NCI-H2196 (cell line): ENCODE results near the gene NBL1.

Source experiments
- DNase-seq: peaks from one replicate; lab custom pipeline; 2025; ENCODE audit not compliant: unreplicated experiment; lab: John Stamatoyannopoulos, UW

The NBL1 gene

GRCh38 chr1:19695772-19696171 lies 51.7 kb downstream of the NBL1 start:
- no peak for DNase-seq

DNA sequence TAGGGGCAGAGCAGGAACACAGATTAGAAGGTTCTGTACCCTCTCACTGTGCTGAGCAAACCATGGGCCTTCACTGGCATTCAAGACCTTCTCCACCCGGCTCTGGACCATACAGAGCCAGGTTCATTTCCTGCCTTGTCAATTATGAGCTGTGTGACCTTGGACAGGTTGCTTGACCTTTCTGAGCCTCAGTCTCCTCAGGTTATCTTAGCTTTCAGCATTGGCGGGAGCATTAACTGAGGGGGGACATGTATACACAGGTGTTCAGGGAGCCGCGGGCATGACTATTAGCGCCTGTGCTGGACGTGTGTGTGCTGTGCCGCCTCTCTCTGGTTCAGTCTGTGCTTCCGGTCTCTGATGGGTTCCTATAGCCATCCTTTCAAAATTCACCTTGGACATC lies 52.7 kb downstream of the NBL1 start:
- DNase-seq, result no peak

GRCh38 chr1:19698181-19698580 lies 54.1 kb downstream of the NBL1 start:
- DNase-seq, result no peak

DNA sequence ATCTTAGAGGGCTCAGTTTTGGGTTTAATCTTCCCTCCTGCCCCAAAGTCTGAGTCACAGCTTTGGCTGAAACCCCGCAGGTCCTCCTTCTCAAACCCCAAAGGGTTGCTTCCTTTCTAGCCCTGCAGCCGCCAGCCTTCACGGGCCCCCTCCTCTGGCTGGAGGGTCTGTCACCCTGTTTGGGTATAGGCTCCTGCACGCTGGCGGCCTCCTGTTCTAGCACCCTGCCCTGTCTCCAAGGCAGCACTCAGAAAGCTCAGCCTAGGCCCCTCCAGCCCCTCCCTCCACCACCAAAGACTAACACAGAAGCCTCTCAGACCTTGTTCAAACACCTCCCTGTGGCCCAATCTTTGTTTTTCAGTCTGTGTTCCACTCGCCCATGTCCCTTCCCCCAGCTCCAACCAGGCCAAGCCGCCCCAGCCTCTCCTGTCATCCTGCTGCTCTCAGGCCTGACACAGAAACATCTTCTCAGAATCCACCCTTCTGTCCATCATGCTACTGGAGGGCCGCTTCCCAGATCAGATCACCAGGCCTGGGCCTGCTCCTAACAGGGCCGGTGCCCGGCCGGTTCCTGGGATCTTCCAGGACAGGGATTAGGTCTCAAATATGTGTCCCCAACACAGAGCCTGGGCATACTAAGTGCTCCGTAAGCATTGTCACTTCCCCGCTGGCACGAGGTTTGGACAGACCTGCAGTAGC lies 56.1 kb downstream of the NBL1 start:
- no peak for DNase-seq

- no peak for DNase-seq
These were observed 59.2 kb downstream of the NBL1 start for GRCh38 chr1:19703280-19703679.

DNA sequence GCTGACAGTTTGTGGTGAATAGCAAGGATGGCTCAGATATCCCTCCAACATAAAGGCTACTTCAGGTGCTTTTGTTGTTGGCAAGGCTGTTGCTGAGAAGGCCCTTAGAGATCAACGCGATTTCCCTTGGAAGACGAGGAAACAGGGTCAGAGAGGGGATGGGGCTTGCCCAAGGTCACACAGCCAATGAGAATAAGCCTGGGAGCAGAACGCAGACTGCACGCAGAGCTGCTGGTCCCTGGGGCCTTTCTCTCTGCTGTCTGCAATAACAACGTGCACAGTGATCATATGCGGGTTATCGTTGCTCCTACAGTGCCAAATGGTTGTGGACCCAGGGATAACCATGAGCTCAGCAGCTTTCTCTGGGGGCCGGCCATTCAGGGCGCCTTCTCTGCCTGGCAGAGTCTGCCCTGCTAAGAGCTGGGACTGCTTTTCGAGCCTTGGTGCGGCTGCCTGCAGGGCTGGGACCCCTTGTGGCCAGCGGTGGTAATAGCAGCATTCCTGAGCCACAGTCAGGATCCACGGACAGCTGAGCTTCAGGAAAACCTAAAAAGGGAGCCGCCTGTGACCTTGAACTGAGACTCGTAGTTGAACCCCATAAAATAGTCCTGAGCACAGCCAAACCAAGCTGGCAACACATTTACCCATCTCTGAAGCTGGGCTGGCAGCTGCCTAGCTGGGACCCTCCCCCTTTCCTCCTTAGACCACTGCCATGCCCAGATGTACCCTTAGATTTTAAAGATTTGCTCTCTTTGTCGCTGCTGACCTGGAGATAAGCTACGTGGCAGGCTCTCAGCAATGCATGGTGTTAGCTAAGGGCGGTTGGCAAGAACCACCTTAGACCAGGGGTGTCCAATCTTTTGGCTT lies 60.4 kb downstream of the NBL1 start:
- peak; percentile 75 for DNase-seq

GRCh38 chr1:19705464-19705863 lies 61.4 kb downstream of the NBL1 start:
- no peak for DNase-seq

GRCh38 chr1:19706136-19706535 lies 62.0 kb downstream of the NBL1 start:
- no peak for DNase-seq
